ENCODE measurements around the gene CFAP221. TPM values are rescaled to one million over a fixed set of nuclear protein-coding genes. Genes with fewer than 3 reads are reported as not detected.
A peak's percentile ranks its signal among the peaks of the same experiment; 100 is the strongest.

The CFAP221 gene
- total and polyA plus RNA-seq, 2 donors (not counting 3 experiments of a cell fraction or from before 2014, with no cell fraction given) = 0.06 TPM; not detected in 1

- TF ChIP-seq POLR2A (IDR thresholded peaks at IDR 0.05; ENCODE audit: low read depth, low read length) (no peak), JUN (IDR thresholded peaks at IDR 0.05; ENCODE audit: borderline replicate concordance, insufficient read depth, insufficient read length, low read depth) (peak; percentile 2)
- CTCF ChIA-PET = interaction anchor here (1.0 to 1.5 kb wide), 3 partner anchors 124 to 477 kb away, joined by 3 to 5 read pairs (median 4); no protein-coding TSS in a partner anchor
- dilution Hi-C loops (cut with MboI; ENCODE audit: extremely low pct_ligation_motif_present, low sequenced_read_pairs) (no loop called here), intact Hi-C loops (cut with micrococcal nuclease) (no loop called here)
- Histone ChIP-seq H3K27me3 (ENCODE audit: control insufficient read depth in 2 of 2, insufficient read depth in 2 of 2, low read length in 2 of 2) (no peaks in the 10 kb centered on the region), H3K79me2 (ENCODE audit: control insufficient read depth, insufficient read depth, low read length) (no peaks in the 10 kb centered on the region), H3K27ac (ENCODE audit: insufficient read depth, low read depth, low read length) (no peak overlapping the region), H2AFZ (ENCODE audit: low read depth, low read length) (peak overlapping the region; percentile 55), H3K36me3 (ENCODE audit: control insufficient read depth in 2 of 2, extremely low read depth in 1 of 2, insufficient read depth in 2 of 2, low read length in 2 of 2) (no peaks in the 10 kb centered on the region), H3K4me2 (ENCODE audit: insufficient read depth, low read length) (no peak overlapping the region), H3K4me3 (replicated peaks in 1 of 3; ENCODE audit: insufficient read depth in 1 of 3, low read depth in 1 of 3, low read length in 3 of 3) (no peak overlapping the region), H3K4me1 (ENCODE audit: control insufficient read depth, extremely low read depth, insufficient read depth, low read length) (no peaks in the 10 kb centered on the region), H3K9me1 (replicated peaks; ENCODE audit: control insufficient read depth, extremely low read depth, insufficient read depth, low read length) (no peaks in the 10 kb centered on the region), H4K20me1 (replicated peaks; ENCODE audit: control insufficient read depth, extremely low read depth, insufficient read depth, low read length) (no peaks in the 10 kb centered on the region), H3K9ac (replicated peaks; ENCODE audit: extremely low read depth, insufficient read depth, low read length) (no peak overlapping the region), H3K9me3 (replicated peaks; ENCODE audit: control insufficient read depth, insufficient read depth, low read length) (no peaks in the 10 kb centered on the region)
- peak; percentile 82 for FAIRE-seq
- BruUV-seq (replicated peaks) = no TSS peak
- POLR2A ChIA-PET = no interaction called here
- peak; percentile 41 for DNase-seq (ENCODE audit: low read depth, low spot score)
Observed at GRCh38 chr2:119699016-119699606, 154.9 kb downstream of the CFAP221 start.

- ChIA-PET POLR2A (no interaction called here), CTCF (interaction anchor here (1.0 to 7.7 kb wide), 6 partner anchors 22 to 474 kb away, joined by 3 to 111 read pairs (median 4); partner anchors contain the start of gene TMEM177)
- no peak overlapping the region for H3K4me2 ChIP-seq (ENCODE audit: insufficient read depth, low read length)
- no TSS peak for BruUV-seq (replicated peaks)
- H3K4me3 ChIP-seq (replicated peaks in 1 of 3; ENCODE audit: insufficient read depth in 1 of 3, low read depth in 1 of 3, low read length in 3 of 3) = no peak overlapping the region
- no peak overlapping the region for H2AFZ ChIP-seq (ENCODE audit: low read depth, low read length)
- H3K9me1 ChIP-seq (replicated peaks; ENCODE audit: control insufficient read depth, extremely low read depth, insufficient read depth, low read length) = no peaks in the 10 kb centered on the region
- DNase-seq (ENCODE audit: low read depth, low spot score) (no peak), FAIRE-seq (peak; percentile 35)
- no peak overlapping the region for H3K9ac ChIP-seq (replicated peaks; ENCODE audit: extremely low read depth, insufficient read depth, low read length)
- no peaks in the 10 kb centered on the region for H3K36me3 ChIP-seq (ENCODE audit: control insufficient read depth in 2 of 2, extremely low read depth in 1 of 2, insufficient read depth in 2 of 2, low read length in 2 of 2)
- TF ChIP-seq POLR2AphosphoS5 (IDR thresholded peaks at IDR 0.05; ENCODE audit: insufficient read depth, low read depth, low read length) (no peak), EZH2 (IDR thresholded peaks at IDR 0.05; ENCODE audit: borderline replicate concordance, low read depth, low read length, severe bottlenecking) (no peak), POLR2A (IDR thresholded peaks at IDR 0.05; ENCODE audit: low read depth, low read length) (no peak), FOS (IDR thresholded peaks at IDR 0.05; ENCODE audit: borderline replicate concordance, insufficient read depth, low read length) (no peak), MAX (IDR thresholded peaks at IDR 0.05; ENCODE audit: insufficient read depth, insufficient read length) (no peak), CTCF (IDR thresholded peaks at IDR 0.05; ENCODE audit: extremely low read depth in 1 of 2, insufficient read depth in 1 of 2, low read depth in 1 of 2, low read length in 2 of 2) (no peak), GATA2 (IDR thresholded peaks at IDR 0.05; ENCODE audit: insufficient read depth, insufficient read length, low read depth, low read length) (no peak), JUN (IDR thresholded peaks at IDR 0.05; ENCODE audit: borderline replicate concordance, insufficient read depth, insufficient read length, low read depth) (no peak)
- H3K9me3 ChIP-seq (replicated peaks; ENCODE audit: control insufficient read depth, insufficient read depth, low read length) = no peaks in the 10 kb centered on the region
- H3K79me2 ChIP-seq (ENCODE audit: control insufficient read depth, insufficient read depth, low read length) = no peaks in the 10 kb centered on the region
- H4K20me1 ChIP-seq (replicated peaks; ENCODE audit: control insufficient read depth, extremely low read depth, insufficient read depth, low read length) = no peaks in the 10 kb centered on the region
- dilution Hi-C loops (cut with MboI; ENCODE audit: extremely low pct_ligation_motif_present, low sequenced_read_pairs) = no loop called here
- no peak overlapping the region for H3K27ac ChIP-seq (ENCODE audit: insufficient read depth, low read depth, low read length)
- intact Hi-C loops (cut with micrococcal nuclease) = no loop called here
- H3K27me3 ChIP-seq (ENCODE audit: control insufficient read depth in 2 of 2, insufficient read depth in 2 of 2, low read length in 2 of 2) = no peaks in the 10 kb centered on the region
- H3K4me1 ChIP-seq (ENCODE audit: control insufficient read depth, extremely low read depth, insufficient read depth, low read length) = no peaks in the 10 kb centered on the region
Observed at GRCh38 chr2:119700866-119701265, 156.6 kb downstream of the CFAP221 start.

Data from endothelial cell of umbilical vein (primary cell).